ENCODE measurements around the gene PAM16.

Gene PAM16

DNA sequence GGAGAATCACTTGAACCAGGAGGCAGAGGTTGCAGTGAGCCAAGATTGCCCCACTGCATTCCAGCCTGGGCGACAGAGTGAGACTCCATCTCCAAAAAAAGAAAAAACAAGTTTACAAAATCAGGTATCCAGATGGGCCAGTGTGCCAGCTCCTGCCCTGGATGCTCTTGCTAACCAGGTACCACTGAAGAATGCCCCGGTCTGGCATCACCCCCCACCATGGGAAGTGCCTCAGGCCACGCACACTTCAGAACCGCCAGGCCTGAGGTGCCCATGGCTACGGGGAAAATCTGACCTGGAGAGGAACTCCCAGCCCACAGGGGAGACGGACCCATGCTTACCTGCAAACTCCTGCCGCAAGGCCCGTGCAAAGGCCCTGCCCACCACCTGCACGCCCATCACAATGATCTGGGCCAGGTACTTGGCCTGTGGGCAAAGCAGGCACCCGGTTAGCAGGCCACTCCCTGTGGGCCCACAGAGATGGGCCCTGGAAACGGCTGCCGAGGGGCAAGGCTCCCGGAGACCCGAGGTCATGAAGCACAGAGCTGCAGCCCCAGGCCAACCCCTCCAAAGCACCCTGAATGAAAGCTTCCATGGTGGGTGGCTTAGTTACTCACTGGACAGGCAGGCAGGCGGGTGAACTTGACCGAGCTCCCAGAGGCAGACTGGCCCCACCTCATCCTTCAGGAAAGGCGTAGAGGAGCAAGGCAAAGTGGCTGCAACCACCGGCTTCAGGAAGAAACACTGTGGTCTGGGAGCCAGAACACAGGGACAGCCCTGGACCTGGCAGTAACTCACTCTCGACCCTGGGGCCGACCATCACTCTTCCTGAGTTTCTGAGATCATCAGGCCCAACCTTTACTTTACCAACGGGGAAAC is 8.0 kb downstream of the PAM16 start:
- no peaks in the 10 kb centered on the region for H3K4me1 ChIP-seq (ENCODE audit: insufficient read depth, poor library complexity, severe bottlenecking)
- H3K27ac ChIP-seq (ENCODE audit: poor library complexity, severe bottlenecking): no peak overlapping the region
- no peaks in the 10 kb centered on the region for H3K27me3 ChIP-seq (ENCODE audit: insufficient read depth, poor library complexity, severe bottlenecking)
- TF ChIP-seq, protein P1, sequence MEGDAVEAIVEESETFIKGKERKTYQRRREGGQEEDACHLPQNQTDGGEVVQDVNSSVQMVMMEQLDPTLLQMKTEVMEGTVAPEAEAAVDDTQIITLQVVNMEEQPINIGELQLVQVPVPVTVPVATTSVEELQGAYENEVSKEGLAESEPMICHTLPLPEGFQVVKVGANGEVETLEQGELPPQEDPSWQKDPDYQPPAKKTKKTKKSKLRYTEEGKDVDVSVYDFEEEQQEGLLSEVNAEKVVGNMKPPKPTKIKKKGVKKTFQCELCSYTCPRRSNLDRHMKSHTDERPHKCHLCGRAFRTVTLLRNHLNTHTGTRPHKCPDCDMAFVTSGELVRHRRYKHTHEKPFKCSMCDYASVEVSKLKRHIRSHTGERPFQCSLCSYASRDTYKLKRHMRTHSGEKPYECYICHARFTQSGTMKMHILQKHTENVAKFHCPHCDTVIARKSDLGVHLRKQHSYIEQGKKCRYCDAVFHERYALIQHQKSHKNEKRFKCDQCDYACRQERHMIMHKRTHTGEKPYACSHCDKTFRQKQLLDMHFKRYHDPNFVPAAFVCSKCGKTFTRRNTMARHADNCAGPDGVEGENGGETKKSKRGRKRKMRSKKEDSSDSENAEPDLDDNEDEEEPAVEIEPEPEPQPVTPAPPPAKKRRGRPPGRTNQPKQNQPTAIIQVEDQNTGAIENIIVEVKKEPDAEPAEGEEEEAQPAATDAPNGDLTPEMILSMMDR (IDR thresholded peaks at IDR 0.05; ENCODE audit: poor library complexity, severe bottlenecking): no peak
- no peak for ATAC-seq (ENCODE audit: low read depth)
- DNase-seq (ENCODE audit: low spot score): no peak
- peaks cover 17% of the 10 kb centered on the region for H3K36me3 ChIP-seq (ENCODE audit: low read depth)
- no peaks in the 10 kb centered on the region for H3K9me3 ChIP-seq (ENCODE audit: severe bottlenecking)
- H3K4me3 ChIP-seq (ENCODE audit: severe bottlenecking): no peak overlapping the region

DNA sequence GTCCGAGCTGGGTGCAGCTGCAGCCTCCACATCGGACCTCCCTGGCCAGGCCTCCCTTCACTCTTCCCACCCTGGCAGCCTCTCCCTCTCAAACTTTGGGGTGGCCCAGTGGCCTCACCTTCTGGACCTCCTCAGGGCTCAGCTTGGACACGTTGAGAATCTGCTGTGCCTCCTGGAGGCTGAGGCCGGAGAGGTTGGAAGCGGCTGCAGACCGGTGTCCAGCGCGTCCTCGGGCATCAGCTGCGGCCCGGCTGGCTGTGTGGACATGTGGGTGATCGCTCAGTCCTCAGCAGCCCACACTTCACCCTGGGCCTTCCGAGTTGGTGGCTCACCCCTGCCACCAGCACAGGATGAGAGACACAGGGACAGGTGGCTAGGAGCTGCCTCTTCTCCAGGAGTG is 9.9 kb downstream of the PAM16 start:
- no peak for ATAC-seq (ENCODE audit: low read depth)
- H3K4me3 ChIP-seq (ENCODE audit: severe bottlenecking): no peak overlapping the region
- no peak overlapping the region for H3K27ac ChIP-seq (ENCODE audit: poor library complexity, severe bottlenecking)
- no peaks in the 10 kb centered on the region for H3K9me3 ChIP-seq (ENCODE audit: severe bottlenecking)
- TF ChIP-seq, protein P1 (IDR thresholded peaks at IDR 0.05; ENCODE audit: poor library complexity, severe bottlenecking): no peak
- no peaks in the 10 kb centered on the region for H3K27me3 ChIP-seq (ENCODE audit: insufficient read depth, poor library complexity, severe bottlenecking)
- peaks cover 22% of the 10 kb centered on the region for H3K36me3 ChIP-seq (ENCODE audit: low read depth)
- DNase-seq (ENCODE audit: low spot score): no peak
- H3K4me1 ChIP-seq (ENCODE audit: insufficient read depth, poor library complexity, severe bottlenecking): no peaks in the 10 kb centered on the region

DNA sequence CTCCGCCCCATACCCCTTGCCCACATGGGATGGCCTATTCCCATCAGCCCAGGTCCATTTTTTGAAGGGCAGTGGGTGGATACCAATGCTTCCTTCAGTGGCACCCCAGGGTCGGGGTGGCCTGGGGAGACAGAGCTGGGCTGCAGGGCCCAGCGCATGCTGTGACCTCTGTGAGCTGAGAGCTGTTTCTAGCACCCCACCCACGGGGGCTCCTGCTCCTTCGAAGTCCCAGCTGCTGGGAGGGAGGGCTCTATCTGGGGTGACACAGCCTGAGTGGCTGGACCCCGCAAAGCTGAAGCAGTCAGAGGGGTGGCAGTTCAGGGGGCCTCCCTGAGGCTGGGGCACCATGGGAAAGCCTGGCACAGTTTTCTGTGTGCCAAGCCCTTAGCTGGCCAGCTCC is 10.7 kb downstream of the PAM16 start:
- ATAC-seq (ENCODE audit: low read depth): no peak
- no peak overlapping the region for H3K4me3 ChIP-seq (ENCODE audit: severe bottlenecking)
- TF ChIP-seq, protein P1 (IDR thresholded peaks at IDR 0.05; ENCODE audit: poor library complexity, severe bottlenecking): no peak
- no peaks in the 10 kb centered on the region for H3K4me1 ChIP-seq (ENCODE audit: insufficient read depth, poor library complexity, severe bottlenecking)
- no peaks in the 10 kb centered on the region for H3K27me3 ChIP-seq (ENCODE audit: insufficient read depth, poor library complexity, severe bottlenecking)
- H3K9me3 ChIP-seq (ENCODE audit: severe bottlenecking): no peaks in the 10 kb centered on the region
- H3K36me3 ChIP-seq (ENCODE audit: low read depth): peaks cover 30% of the 10 kb centered on the region
- no peak for DNase-seq (ENCODE audit: low spot score)
- H3K27ac ChIP-seq (ENCODE audit: poor library complexity, severe bottlenecking): no peak overlapping the region

DNA sequence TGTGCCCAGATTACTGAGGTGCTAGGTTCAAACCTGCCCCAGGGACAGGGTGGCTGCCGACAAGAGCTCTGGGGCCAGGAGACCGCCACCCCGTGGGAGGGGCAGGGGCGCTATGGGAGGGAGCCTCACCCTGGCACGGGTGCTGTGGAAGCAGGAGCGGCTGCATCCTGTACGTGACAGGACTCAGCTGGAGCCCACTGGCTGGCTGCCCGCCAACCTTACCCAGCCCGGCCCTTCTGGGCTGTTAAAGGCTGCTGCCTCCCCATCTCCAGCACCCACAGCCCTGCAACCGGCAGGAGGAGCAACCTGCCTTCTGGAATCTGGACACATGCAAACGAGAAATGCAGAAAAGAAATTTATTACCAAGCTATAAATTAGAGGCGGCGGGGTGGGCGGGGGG is 11.2 kb downstream of the PAM16 start:
- TF ChIP-seq, protein P1 (IDR thresholded peaks at IDR 0.05; ENCODE audit: poor library complexity, severe bottlenecking): no peak
- ATAC-seq (ENCODE audit: low read depth) (no peak), DNase-seq (ENCODE audit: low spot score) (no peak)
- Histone ChIP-seq H3K4me3 (ENCODE audit: severe bottlenecking) (no peak overlapping the region), H3K27me3 (ENCODE audit: insufficient read depth, poor library complexity, severe bottlenecking) (no peaks in the 10 kb centered on the region), H3K36me3 (ENCODE audit: low read depth) (peaks cover 35% of the 10 kb centered on the region), H3K27ac (ENCODE audit: poor library complexity, severe bottlenecking) (no peak overlapping the region), H3K9me3 (ENCODE audit: severe bottlenecking) (no peaks in the 10 kb centered on the region), H3K4me1 (ENCODE audit: insufficient read depth, poor library complexity, severe bottlenecking) (no peaks in the 10 kb centered on the region)

DNA sequence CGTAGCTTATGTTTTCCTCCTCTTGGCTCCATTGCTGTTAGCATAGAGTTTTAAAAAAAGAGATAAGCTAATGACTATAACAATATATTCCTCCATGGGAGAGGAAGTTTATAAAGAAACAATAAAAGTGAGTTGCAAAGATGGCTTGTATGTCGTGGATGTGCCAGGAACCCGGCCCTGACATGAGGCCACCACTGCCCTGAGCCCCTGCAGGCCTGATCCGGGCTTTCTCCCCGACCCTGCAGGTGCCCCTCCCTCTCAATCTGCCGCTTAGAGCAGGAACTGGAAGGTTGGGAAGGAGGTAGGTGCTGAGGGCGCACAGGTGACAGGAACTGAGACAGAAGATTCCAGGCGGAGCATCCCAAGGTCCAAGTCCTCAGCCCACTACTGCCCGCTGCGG is 11.7 kb downstream of the PAM16 start:
- no peak overlapping the region for H3K4me3 ChIP-seq (ENCODE audit: severe bottlenecking)
- no peaks in the 10 kb centered on the region for H3K27me3 ChIP-seq (ENCODE audit: insufficient read depth, poor library complexity, severe bottlenecking)
- no peaks in the 10 kb centered on the region for H3K4me1 ChIP-seq (ENCODE audit: insufficient read depth, poor library complexity, severe bottlenecking)
- peaks cover 40% of the 10 kb centered on the region for H3K36me3 ChIP-seq (ENCODE audit: low read depth)
- H3K9me3 ChIP-seq (ENCODE audit: severe bottlenecking): no peaks in the 10 kb centered on the region
- ATAC-seq (ENCODE audit: low read depth) (no peak), DNase-seq (ENCODE audit: low spot score) (no peak)
- H3K27ac ChIP-seq (ENCODE audit: poor library complexity, severe bottlenecking): no peak overlapping the region
- TF ChIP-seq, protein P1 (IDR thresholded peaks at IDR 0.05; ENCODE audit: poor library complexity, severe bottlenecking): no peak

Measured in RWPE2 (cell line).